ENCODE data around the gene AGBL1. TPM values are rescaled to one million over a fixed set of nuclear protein-coding genes. Genes with fewer than 3 reads are reported as not detected.

The AGBL1 gene
- total and polyA plus RNA-seq, 2 experiments from 2014 or later: 0.03 TPM; not detected in 1

DNA sequence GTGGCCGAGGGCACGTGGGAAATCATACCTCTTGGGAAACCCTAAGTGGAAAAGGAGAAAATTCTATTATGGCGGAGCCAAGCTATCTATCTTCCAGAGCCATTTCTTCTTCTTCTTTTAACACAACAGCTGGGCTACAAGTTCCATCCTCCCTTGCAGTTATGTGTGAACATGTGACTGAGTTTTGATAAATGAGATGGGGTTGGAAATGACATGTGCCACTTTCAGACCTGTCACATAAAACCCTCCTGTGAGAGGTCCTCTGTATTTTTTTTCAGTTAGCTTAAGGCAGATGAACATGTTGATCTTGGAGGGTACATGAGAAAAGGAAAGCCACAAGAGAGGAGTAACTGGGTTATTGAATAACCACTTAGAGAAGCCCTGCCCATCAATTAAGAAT lies 47.9 kb downstream of the AGBL1 start:
- Histone ChIP-seq H3K4me1 (ENCODE audit: insufficient read depth) (0 out of 2 replicates have a peak, but pooled peaks cover under 1% of the 10 kb centered on the region), H3K4me3 (no peak overlapping the region), H3K4me2 (no peak overlapping the region), H2AFZ (no peak overlapping the region), H3K36me3 (ENCODE audit: insufficient read depth) (no peaks in the 10 kb centered on the region), H4K20me1 (replicated peaks; ENCODE audit: insufficient read depth) (no peaks in the 10 kb centered on the region), H3K79me2 (replicated peaks; ENCODE audit: insufficient read depth) (no peaks in the 10 kb centered on the region), H3K27ac (ENCODE audit: low read depth) (no peak overlapping the region), H3K27me3 (ENCODE audit: insufficient read depth) (no peaks in the 10 kb centered on the region), H3F3A (replicated peaks; ENCODE audit: low read depth) (no peaks in the 10 kb centered on the region), H3K9me2 (ENCODE audit: insufficient read depth) (peaks cover 17% of the 10 kb centered on the region)
- TF ChIP-seq NANOG (IDR thresholded peaks at IDR 0.05; ENCODE audit: borderline replicate concordance) (no peak), CREB1 (CRISPR knock-in tag; IDR thresholded peaks at IDR 0.05; ENCODE audit: low read depth) (no peak), EZH2phosphoT487 (IDR thresholded peaks at IDR 0.05; ENCODE audit: unreplicated experiment) (no peak), STAT1 (IDR thresholded peaks at IDR 0.05; ENCODE audit: unreplicated experiment) (no peak), ZNF331 (CRISPR knock-in tag; IDR thresholded peaks at IDR 0.05; ENCODE audit: low read depth) (no peak), POLR2AphosphoS5 (IDR thresholded peaks at IDR 0.05; ENCODE audit: low read depth) (no peak), EZH2 (IDR thresholded peaks at IDR 0.05; ENCODE audit: low read depth, unreplicated experiment) (no peak), ZNF114 (CRISPR knock-in tag; IDR thresholded peaks at IDR 0.05) (no peak), JUNB (IDR thresholded peaks at IDR 0.05; ENCODE audit: unreplicated experiment) (no peak)
- TF ChIP-seq, protein P1, sequence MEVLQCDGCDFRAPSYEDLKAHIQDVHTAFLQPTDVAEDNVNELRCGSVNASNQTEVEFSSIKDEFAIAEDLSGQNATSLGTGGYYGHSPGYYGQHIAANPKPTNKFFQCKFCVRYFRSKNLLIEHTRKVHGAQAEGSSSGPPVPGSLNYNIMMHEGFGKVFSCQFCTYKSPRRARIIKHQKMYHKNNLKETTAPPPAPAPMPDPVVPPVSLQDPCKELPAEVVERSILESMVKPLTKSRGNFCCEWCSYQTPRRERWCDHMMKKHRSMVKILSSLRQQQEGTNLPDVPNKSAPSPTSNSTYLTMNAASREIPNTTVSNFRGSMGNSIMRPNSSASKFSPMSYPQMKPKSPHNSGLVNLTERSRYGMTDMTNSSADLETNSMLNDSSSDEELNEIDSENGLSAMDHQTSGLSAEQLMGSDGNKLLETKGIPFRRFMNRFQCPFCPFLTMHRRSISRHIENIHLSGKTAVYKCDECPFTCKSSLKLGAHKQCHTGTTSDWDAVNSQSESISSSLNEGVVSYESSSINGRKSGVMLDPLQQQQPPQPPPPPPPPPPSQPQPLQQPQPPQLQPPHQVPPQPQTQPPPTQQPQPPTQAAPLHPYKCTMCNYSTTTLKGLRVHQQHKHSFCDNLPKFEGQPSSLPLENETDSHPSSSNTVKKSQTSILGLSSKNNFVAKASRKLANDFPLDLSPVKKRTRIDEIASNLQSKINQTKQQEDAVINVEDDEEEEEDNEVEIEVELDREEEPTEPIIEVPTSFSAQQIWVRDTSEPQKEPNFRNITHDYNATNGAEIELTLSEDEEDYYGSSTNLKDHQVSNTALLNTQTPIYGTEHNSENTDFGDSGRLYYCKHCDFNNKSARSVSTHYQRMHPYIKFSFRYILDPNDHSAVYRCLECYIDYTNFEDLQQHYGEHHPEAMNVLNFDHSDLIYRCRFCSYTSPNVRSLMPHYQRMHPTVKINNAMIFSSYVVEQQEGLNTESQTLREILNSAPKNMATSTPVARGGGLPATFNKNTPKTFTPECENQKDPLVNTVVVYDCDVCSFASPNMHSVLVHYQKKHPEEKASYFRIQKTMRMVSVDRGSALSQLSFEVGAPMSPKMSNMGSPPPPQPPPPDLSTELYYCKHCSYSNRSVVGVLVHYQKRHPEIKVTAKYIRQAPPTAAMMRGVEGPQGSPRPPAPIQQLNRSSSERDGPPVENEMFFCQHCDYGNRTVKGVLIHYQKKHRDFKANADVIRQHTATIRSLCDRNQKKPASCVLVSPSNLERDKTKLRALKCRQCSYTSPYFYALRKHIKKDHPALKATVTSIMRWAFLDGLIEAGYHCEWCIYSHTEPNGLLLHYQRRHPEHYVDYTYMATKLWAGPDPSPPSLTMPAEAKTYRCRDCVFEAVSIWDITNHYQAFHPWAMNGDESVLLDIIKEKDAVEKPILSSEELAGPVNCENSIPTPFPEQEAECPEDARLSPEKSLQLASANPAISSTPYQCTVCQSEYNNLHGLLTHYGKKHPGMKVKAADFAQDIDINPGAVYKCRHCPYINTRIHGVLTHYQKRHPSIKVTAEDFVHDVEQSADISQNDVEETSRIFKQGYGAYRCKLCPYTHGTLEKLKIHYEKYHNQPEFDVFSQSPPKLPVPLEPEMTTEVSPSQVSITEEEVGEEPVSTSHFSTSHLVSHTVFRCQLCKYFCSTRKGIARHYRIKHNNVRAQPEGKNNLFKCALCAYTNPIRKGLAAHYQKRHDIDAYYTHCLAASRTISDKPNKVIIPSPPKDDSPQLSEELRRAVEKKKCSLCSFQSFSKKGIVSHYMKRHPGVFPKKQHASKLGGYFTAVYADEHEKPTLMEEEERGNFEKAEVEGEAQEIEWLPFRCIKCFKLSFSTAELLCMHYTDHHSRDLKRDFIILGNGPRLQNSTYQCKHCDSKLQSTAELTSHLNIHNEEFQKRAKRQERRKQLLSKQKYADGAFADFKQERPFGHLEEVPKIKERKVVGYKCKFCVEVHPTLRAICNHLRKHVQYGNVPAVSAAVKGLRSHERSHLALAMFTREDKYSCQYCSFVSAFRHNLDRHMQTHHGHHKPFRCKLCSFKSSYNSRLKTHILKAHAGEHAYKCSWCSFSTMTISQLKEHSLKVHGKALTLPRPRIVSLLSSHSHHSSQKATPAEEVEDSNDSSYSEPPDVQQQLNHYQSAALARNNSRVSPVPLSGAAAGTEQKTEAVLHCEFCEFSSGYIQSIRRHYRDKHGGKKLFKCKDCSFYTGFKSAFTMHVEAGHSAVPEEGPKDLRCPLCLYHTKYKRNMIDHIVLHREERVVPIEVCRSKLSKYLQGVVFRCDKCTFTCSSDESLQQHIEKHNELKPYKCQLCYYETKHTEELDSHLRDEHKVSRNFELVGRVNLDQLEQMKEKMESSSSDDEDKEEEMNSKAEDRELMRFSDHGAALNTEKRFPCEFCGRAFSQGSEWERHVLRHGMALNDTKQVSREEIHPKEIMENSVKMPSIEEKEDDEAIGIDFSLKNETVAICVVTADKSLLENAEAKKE (CRISPR knock-in tag; IDR thresholded peaks at IDR 0.05): no peak
- TF ChIP-seq, protein P2, sequence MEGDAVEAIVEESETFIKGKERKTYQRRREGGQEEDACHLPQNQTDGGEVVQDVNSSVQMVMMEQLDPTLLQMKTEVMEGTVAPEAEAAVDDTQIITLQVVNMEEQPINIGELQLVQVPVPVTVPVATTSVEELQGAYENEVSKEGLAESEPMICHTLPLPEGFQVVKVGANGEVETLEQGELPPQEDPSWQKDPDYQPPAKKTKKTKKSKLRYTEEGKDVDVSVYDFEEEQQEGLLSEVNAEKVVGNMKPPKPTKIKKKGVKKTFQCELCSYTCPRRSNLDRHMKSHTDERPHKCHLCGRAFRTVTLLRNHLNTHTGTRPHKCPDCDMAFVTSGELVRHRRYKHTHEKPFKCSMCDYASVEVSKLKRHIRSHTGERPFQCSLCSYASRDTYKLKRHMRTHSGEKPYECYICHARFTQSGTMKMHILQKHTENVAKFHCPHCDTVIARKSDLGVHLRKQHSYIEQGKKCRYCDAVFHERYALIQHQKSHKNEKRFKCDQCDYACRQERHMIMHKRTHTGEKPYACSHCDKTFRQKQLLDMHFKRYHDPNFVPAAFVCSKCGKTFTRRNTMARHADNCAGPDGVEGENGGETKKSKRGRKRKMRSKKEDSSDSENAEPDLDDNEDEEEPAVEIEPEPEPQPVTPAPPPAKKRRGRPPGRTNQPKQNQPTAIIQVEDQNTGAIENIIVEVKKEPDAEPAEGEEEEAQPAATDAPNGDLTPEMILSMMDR (conservative IDR thresholded peaks at IDR 0.05; ENCODE audit: low read depth in 2 of 2): no peak
- TF ChIP-seq, protein P3, sequence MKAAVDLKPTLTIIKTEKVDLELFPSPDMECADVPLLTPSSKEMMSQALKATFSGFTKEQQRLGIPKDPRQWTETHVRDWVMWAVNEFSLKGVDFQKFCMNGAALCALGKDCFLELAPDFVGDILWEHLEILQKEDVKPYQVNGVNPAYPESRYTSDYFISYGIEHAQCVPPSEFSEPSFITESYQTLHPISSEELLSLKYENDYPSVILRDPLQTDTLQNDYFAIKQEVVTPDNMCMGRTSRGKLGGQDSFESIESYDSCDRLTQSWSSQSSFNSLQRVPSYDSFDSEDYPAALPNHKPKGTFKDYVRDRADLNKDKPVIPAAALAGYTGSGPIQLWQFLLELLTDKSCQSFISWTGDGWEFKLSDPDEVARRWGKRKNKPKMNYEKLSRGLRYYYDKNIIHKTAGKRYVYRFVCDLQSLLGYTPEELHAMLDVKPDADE (IDR thresholded peaks at IDR 0.05): no peak
- TF ChIP-seq, protein P4, sequence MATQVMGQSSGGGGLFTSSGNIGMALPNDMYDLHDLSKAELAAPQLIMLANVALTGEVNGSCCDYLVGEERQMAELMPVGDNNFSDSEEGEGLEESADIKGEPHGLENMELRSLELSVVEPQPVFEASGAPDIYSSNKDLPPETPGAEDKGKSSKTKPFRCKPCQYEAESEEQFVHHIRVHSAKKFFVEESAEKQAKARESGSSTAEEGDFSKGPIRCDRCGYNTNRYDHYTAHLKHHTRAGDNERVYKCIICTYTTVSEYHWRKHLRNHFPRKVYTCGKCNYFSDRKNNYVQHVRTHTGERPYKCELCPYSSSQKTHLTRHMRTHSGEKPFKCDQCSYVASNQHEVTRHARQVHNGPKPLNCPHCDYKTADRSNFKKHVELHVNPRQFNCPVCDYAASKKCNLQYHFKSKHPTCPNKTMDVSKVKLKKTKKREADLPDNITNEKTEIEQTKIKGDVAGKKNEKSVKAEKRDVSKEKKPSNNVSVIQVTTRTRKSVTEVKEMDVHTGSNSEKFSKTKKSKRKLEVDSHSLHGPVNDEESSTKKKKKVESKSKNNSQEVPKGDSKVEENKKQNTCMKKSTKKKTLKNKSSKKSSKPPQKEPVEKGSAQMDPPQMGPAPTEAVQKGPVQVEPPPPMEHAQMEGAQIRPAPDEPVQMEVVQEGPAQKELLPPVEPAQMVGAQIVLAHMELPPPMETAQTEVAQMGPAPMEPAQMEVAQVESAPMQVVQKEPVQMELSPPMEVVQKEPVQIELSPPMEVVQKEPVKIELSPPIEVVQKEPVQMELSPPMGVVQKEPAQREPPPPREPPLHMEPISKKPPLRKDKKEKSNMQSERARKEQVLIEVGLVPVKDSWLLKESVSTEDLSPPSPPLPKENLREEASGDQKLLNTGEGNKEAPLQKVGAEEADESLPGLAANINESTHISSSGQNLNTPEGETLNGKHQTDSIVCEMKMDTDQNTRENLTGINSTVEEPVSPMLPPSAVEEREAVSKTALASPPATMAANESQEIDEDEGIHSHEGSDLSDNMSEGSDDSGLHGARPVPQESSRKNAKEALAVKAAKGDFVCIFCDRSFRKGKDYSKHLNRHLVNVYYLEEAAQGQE (IDR thresholded peaks at IDR 0.05; ENCODE audit: unreplicated experiment): no peak
- peaks cover 2% of the 10 kb centered on the region; the same call in 1 of the 3 replicates for H3K36me3 Mint-ChIP-seq (ENCODE audit: low read depth)
- no peak overlapping the region for H3K27ac Mint-ChIP-seq
- no peak for DNase-seq (ENCODE audit: low spot score)
- peaks cover 9% of the 10 kb centered on the region; the same call in 2 of the 3 replicates for H3K4me1 Mint-ChIP-seq
- no peak overlapping the region for H3K4me3 Mint-ChIP-seq
- ATAC-seq: no peak
- no peaks in the 10 kb centered on the region for H3K9me3 Mint-ChIP-seq
- H3K27me3 Mint-ChIP-seq (ENCODE audit: insufficient read depth, low read depth, poor library complexity): no peaks in the 10 kb centered on the region

All from GM23338 (cell line).